HG02610 (cell line): Measurements from ENCODE around the gene NR6A1.

Experiments
- ATAC-seq: cut with Tn5 transposase; IDR thresholded peaks from one replicate; pipeline ENCODE4 v1.9.1; 2021; ENCODE audit warnings: mild to moderate bottlenecking, moderate library complexity; ENCODE audit not compliant: unreplicated experiment

NR6A1 gene

GRCh38 chr9:124662561-124662960 is 108.5 kb downstream of the NR6A1 start:
- no peak for ATAC-seq

- no peak for ATAC-seq
Observed at GRCh38 chr9:124661271-124661670, 109.8 kb downstream of the NR6A1 start.

GRCh38 chr9:124660341-124660801 is 110.7 kb downstream of the NR6A1 start:
- no peak for ATAC-seq

DNA sequence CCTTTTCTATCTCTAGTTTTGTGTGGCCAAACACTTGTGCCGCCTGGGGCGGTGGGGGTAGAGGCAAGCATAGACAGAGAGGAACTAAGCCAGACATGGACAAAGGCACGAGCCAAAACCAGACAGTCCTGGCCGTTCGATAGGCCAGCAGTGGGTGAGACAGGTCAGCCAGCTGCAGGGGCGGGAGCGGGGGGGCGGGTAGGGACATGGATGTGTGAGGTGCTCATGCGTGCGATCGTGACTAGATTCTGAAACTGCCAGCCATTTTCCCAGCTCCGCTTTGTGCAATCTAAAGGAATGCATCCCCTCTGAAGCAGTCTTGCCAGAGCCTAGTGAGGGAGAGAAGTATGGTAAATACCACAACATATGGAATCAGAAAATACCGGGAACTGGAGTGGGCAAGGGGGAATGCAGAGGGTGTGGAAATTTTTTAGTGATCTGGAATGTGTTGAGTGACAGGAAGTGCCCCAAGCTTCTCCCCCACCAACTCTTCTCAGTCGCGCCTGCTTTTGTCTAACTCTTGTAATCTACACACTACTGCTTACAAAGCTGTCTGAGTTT is 111.9 kb downstream of the NR6A1 start:
- peak; percentile 29 for ATAC-seq

GRCh38 chr9:124658165-124659017 is 112.7 kb downstream of the NR6A1 start:
- peak; percentile 97 for ATAC-seq

GRCh38 chr9:124657516-124657915 is 113.6 kb downstream of the NR6A1 start:
- no peak for ATAC-seq

- ATAC-seq: no peak
Observed at GRCh38 chr9:124654431-124654830, 116.7 kb downstream of the NR6A1 start.

GRCh38 chr9:124652615-124653393 is 118.3 kb downstream of the NR6A1 start:
- no peak for ATAC-seq

DNA sequence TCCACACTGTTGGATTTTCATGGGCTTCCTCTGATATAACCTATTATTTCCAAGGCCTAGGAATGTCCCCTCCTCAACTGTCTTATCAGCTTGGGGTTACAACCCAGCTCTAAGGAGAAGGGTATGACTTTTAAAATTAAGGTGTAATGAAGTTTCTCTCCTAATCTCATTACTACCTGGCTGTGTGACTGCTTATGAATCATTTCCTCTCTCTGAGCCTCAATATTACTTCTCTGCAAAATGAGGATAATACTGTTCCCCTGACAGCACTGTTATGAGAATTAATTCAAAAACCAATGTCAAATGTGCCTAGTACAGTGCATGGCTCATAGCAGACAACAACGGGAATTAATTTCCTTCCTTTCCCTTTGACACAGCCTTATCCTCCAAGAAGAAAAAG is 118.9 kb downstream of the NR6A1 start:
- no peak for ATAC-seq

- no peak for ATAC-seq
Observed at GRCh38 chr9:124645274-124645673, 125.8 kb downstream of the NR6A1 start.

DNA sequence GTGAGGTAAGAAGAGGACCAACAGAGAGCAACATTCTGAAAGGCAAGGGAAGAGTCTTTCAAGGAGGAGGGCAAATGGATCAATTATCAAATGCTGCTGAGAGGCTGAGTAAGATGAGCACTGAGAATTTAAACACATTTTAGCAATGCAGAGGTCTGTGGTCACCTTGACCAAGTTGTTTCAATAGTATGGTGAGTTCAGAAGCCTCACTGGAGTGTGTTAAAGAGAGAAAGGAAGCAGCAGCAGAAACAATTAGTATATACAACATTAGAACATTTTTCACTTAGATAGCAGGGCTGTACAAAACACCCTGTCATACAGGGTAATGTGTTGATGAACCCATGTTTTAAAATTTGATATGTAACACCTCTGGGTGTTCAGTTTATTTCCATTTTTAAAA is 131.5 kb downstream of the NR6A1 start:
- ATAC-seq: no peak

- no peak for ATAC-seq
Observed at GRCh38 chr9:124635285-124635684, 135.8 kb downstream of the NR6A1 start.

GRCh38 chr9:124632077-124632621 is 139.0 kb downstream of the NR6A1 start:
- no peak for ATAC-seq

DNA sequence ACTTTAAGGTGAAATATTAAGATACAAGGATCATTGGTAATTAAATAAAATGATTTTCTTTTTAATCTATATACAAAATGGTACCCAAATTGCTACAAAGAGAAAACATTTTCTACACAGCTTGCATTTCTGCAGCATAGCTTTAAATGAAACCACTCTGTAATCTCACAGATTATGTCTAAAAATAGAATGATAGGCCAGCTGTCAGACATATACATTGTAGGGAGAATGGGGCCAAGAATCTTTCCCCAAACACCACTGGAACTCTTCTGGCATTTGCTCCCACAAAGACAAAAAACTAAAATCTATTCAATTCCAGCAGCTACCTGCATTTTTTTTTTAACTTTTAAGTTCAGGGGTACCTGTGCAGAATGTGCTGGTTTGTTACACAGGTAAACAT is 139.8 kb downstream of the NR6A1 start:
- ATAC-seq: no peak

GRCh38 chr9:124629600-124629999 is 141.5 kb downstream of the NR6A1 start:
- no peak for ATAC-seq

DNA sequence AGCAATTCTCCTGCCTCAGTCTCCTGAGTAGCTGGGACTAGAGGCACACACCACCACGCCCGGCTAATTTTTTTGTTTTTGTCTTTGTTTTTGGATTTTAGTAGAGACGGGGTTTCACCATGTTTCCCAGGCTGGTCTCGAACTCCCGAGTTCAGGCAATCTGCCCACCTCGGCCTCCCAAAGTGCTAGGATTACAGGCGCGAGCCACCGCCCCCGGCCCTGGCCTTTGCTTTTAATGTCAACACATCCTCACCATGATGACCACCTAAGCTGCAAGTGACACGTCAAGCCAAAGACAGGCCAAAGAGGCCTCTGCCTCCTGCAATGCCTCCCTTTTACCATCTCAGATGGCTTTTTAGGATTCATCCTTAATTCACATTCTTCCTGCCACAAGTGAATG is 142.4 kb downstream of the NR6A1 start:
- no peak for ATAC-seq

DNA sequence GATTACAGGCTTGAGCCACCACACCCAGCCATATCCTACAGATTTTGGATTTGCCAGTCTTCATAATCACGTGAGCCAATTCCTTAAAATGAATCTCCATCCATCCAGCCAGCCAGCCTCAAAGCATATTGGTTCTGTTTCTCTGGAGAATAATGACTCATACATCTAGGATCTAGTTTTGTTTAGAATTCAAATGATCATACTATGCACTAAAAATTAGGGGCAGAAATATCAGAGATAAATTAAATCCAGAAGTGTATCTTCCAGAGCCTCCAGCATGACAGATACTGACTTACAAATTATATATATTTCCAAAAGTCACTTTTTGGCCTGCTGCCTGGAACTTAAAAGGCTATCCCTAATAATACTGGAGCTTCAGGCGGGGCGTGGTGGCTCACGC is 144.8 kb downstream of the NR6A1 start:
- ATAC-seq: no peak

- no peak for ATAC-seq
Observed at GRCh38 chr9:124625087-124625486, 146.0 kb downstream of the NR6A1 start.

GRCh38 chr9:124624735-124624992 is 146.4 kb downstream of the NR6A1 start:
- no peak for ATAC-seq

DNA sequence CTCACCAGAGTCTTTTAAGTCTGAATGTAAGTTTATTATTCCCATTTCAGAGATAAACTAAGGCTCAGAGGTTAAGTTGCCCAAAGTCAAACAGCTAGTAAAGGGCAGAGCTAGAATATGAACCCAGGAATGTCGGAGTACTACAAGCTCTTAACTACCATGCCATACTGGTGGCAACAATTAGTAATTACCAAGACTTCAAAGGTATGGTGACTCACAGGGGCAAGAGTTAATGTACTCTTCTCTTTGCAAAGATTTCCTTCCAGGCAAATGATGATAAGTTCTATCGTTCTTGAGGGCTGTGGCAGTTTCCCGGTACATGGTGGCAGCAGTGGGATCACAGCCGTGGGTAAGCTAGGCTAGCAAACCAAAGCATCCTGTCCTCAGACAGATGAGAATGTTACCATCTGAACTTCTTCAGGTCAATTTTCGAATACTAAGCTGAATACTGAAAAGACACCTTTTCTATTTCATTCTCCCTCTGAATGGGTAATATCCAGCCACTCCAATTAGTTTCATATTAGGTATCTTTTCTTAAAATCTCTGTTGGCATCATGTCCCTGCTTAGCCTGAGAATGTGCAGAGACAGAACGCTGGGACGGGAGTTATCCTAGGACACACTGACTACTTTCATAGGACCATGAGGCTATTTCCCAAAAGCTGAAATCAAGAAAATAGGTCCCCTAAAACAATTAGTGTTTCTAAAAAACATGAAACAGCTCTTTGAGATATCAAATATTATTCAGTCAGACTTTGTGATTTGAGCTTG is 147.0 kb downstream of the NR6A1 start:
- ATAC-seq: no peak

DNA sequence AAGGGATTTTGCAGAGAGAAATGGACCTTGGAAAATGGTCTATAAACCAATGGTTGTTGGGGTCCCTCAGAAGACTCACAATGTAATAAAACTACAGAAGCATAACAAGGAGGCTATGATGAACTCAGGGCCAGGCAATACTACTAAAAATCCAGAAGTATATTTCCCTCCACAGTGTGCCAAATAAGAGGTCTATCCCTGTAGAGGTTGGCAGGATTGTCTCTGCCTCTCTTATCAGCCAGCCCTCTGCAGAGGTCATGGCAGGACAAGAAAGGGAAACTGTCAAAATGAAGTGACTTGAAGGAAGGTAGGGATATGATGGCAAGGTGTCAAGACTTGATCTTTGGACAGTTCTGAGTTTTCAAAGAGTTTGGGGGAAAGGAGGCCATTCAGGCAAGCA is 148.2 kb downstream of the NR6A1 start:
- no peak for ATAC-seq
